ENCODE results near the gene MED12L.

- TF ChIP-seq, protein P1, sequence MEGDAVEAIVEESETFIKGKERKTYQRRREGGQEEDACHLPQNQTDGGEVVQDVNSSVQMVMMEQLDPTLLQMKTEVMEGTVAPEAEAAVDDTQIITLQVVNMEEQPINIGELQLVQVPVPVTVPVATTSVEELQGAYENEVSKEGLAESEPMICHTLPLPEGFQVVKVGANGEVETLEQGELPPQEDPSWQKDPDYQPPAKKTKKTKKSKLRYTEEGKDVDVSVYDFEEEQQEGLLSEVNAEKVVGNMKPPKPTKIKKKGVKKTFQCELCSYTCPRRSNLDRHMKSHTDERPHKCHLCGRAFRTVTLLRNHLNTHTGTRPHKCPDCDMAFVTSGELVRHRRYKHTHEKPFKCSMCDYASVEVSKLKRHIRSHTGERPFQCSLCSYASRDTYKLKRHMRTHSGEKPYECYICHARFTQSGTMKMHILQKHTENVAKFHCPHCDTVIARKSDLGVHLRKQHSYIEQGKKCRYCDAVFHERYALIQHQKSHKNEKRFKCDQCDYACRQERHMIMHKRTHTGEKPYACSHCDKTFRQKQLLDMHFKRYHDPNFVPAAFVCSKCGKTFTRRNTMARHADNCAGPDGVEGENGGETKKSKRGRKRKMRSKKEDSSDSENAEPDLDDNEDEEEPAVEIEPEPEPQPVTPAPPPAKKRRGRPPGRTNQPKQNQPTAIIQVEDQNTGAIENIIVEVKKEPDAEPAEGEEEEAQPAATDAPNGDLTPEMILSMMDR (IDR thresholded peaks at IDR 0.05) = no peak
- TF ChIP-seq POLR2A (IDR thresholded peaks at IDR 0.05) (no peak), POLR2AphosphoS5 (IDR thresholded peaks at IDR 0.05) (no peak), EP300 (IDR thresholded peaks at IDR 0.05) (no peak)
These were observed 314.9 kb downstream of the MED12L start for GRCh38 chr3:151400341-151400740.

Data from upper lobe of left lung (tissue), 4 donors.